HG03432 (cell line): ENCODE measurements around the gene CES5A.
"Not testable (repeated sequence)": the region's sequence is repeated elsewhere in the genome, so short reads cannot be mapped to it uniquely, and the experiment has no call there.

Experiments
- ATAC-seq: cut with Tn5 transposase; IDR thresholded peaks from one replicate; pipeline ENCODE4 v1.9.1; 2021; ENCODE audit warnings: mild to moderate bottlenecking, moderate library complexity; ENCODE audit not compliant: unreplicated experiment

CES5A gene

GRCh38 chr16:55876854-55877253 is 1.7 kb upstream of the CES5A start:
- no peak for ATAC-seq

DNA sequence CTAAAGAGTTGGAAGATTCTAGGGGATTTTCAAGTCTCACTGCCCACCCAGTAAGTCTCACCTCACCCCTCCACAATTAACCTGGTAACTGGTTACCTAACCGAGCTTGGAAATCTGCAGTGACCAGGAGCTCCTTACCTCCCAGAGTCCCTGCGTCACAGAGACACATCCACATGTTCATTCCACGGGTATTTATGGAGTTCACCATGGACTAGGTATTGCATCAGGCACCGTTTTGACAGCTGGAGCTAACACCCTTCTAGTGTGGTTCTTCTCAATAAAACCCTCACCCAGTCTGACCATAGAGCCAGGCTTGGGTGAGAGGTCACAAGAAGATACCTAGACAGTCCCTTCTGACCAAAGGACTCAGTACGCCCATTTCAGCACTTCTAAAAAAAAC is 2.1 kb downstream of the CES5A start:
- no peak for ATAC-seq

DNA sequence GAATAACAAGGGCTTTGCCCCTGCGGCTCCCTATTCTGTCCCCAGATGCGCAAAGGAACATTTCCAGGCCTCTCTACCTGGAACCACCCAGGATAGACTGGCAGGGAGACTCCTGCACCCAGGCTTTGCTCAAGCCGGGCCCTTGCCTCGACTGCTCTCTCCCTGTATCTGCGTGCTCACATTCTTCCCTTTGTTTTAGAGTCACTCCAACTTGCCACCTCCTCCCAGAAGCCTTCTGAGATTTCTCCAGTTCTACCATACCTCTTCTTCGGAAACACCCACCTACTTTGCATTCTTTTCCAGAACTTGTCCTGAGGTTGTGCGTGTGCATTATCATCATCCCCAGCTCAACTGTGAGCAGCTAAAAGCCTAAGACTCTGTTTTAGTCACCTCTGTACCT is 3.0 kb downstream of the CES5A start:
- no peak for ATAC-seq

GRCh38 chr16:55871411-55872038 is 3.6 kb downstream of the CES5A start:
- no peak for ATAC-seq

- ATAC-seq: no peak
Measured at GRCh38 chr16:55868980-55869379, 6.2 kb downstream of the CES5A start.

- no peak for ATAC-seq
Measured at GRCh38 chr16:55868137-55868536, 7.0 kb downstream of the CES5A start.

DNA sequence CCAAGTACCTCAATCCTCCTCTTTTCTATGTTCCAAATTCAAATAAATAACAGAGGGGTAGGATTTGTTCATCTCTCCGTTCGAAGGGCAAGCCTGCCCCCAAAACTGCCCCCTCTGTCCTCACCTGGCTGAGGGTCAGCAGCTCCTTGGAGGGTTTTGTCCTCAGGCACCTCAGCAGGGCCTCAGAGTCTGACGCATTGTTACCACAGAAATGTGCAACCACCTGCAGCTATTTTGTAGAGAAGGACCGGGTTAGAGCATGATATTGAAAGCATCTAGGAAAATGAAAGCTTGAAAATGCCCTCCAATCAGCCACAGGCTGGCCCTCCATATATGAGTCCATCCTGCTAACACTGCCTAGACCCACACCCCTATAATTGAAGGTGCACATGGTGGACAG is 13.9 kb downstream of the CES5A start:
- no peak for ATAC-seq

GRCh38 chr16:55857650-55858049 is 17.5 kb downstream of the CES5A start:
- not testable (repeated sequence) for ATAC-seq

DNA sequence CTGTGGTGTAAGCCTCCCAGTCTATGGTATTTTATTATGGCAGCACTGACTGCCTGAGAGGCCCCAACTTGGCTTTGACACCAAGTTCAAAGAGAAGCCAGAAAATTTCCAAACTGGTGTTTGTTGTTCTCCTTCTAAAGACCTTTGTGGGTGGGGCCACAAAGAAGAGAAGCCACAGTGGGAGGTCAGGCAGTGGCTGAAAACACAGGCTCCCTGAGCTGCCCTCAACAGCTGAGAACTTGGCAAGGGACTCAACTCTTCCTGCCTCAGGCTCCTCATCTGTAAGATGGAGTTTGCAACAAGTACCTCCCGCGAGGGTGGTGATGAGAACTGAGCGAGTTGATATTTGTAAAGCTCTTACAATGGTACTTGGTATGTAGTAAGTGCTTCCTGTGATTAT is 18.2 kb downstream of the CES5A start:
- ATAC-seq: no peak

DNA sequence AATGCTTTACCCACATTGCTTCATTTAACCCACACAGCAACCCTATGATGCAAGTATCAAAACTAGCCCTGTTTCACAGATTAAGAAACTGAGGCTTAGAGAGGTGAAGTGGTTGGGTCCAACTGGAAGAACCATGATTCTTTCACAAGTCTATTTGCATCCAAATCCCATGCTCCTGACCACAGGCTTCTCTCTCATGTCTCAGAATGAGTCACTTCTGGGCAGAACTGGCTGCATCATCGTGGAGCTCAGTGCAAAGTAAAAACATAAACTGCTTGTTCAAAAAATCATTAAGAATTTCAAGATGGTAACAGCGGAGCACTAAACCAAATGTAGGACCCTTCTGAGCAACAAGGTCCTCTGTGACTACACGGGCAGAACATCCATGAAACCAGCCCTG is 22.1 kb downstream of the CES5A start:
- ATAC-seq: no peak

DNA sequence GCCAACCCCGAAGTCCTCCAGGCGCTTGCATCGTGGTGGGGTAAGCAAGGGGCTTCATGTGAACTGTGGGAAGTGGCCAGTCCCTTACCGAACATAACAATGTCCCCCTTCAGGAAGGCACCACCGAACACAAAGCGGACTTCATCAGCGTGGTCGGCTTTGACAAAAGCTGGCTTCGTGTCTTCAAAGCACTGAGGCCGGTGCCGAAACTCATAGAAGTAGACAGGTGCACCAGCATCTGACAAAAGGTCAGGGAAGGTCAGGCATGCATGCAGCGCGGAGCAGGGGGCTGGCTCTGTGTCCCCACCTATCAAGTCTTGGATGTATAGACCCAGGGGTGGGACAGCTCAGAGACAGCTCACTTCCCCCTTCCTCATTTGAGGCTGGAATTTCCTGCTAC is 25.6 kb downstream of the CES5A start:
- no peak for ATAC-seq

DNA sequence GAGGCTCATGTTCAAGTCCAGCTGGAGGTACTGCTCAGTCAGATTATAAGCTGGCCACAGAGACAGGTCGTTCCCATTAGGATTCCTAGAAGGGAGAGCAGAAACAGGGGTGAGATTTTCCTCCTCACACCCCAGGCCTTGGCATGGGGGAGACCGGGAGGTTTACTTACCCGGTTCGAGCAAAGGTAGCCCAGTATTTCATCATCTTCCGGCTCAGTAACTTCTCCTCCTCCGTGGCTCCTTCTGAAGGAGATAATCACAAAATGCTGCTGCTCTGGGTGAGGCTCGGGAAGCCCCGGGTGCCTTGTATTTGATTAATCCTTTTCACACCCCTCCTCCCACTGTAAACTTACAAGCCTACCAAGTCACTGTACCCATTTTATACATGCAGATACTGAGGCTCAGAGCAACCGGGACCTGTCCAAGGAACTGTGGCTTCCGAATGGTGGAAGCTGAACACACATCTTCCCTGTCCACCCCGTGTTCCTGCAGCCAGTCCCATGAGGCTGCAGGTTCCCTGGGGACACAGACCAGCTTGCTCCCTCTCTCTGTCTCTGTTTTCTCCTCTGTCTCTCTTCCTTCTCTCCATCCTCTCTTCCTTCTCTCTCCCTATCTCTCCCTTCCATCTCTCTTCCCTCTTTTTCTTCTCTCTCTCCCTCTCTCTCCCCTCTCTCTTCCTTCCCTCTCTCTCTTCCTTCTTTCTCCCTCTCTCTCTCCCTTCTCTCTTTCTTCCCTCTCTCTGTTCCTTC is 28.4 kb downstream of the CES5A start:
- no peak for ATAC-seq

DNA sequence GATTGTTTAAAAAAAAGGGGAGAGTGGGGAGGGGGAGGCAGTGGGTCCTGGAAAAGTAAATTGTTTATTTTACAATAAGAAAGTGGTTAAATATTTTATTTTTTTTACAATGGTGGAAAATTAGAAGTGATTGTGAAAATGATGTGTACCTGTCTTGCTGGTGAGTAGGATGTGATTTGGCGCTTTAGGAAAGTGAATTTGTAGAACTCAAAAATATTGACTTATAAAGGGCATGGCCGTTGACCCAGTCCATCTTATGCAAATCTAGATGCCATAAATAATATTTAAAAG is 32.1 kb downstream of the CES5A start:
- no peak for ATAC-seq

DNA sequence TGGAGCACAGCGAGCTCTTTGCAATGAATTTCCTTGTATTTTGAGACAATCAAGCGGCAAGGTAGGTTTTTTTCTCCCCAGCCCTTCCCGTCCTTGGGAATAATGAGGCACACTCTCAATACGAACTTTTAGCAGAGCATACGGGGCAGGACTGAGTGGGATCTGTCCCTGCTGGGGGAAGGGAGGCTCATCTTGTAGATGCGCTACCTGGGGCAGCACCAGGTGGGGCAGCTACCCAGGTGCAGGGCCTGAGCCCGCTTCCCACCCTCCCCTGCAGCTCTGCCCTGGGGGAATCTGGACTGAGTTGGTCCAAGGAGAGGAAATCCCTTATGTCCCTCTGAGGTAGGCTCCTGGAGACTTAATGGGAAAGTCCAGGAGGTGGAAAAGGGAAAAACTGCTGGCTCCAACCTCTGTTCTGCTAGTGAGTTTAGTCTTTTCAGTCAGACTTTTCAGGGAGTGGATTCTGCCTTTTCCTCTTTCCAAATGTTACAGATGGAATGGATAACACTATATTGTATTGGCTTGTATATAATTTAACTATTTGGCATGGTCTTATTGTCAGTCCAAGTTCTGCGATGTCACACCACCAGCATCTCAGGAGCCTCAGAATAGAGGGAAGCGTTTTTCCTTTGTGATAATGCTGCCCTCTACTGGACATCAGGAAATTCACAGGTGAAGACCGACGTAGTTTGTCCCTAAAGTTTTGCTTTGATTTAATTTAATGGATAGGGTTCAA is 32.6 kb downstream of the CES5A start:
- ATAC-seq: peak; percentile 64

DNA sequence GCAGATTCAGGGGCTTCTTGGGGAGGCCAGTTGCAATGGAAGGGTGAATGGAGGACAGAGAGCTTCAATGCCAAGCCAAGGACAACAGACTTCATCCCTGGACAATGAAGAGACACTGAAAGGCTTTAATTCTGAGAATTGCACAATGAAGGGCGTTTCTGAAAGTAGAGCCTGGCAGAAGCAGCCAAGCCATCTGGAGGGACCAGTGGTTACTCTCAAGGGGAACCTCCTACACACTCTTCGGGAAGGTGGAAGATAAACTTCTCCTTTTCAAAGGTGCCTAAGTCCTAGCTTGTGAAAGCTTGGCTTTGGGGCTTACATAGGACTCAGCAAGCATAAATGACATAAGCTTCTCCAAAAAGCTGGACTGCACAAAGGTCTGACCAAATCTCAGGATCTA is 36.1 kb downstream of the CES5A start:
- ATAC-seq: no peak

- no peak for ATAC-seq
Measured at GRCh38 chr16:55836158-55836611, 39.0 kb downstream of the CES5A start.

GRCh38 chr16:55835581-55835980 is 39.6 kb downstream of the CES5A start:
- ATAC-seq: no peak

- not testable (repeated sequence) for ATAC-seq
Measured at GRCh38 chr16:55835173-55835572, 40.0 kb downstream of the CES5A start.

DNA sequence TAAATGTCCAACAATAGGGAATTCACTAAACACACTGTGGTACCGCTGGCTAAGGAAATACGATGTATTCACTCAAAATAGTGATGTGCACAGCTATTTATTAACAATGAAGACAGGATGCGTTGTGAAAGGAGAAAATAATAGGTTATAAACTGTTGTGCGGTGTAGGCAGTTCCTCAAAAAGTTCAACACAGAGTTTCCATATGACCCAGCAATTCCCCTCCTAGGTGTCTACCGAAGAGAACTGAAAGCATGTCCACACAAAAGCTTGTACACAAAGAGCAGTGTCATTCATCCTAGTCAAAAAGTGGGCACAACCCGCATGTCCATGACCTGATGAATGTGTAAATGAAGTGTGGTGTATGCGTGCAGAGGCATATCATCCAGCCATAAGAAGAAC is 41.1 kb downstream of the CES5A start:
- peak; percentile 87 for ATAC-seq

- no peak for ATAC-seq
Measured at GRCh38 chr16:55832773-55833691, 42.1 kb downstream of the CES5A start, which contains the start of gene CES1. Gene CES1 (minus strand): TSS chr16:55833096. CDS start chr16:55833055, 41 bp downstream.

- no peak for ATAC-seq
Measured at GRCh38 chr16:55832425-55832772, 42.8 kb downstream of the CES5A start.
